ENCODE measurements around the gene IFNA1.
"Not testable (repeated sequence)": the region's sequence is repeated elsewhere in the genome, so short reads cannot be mapped to it uniquely, and the experiment has no call there.

Gene IFNA1

GRCh38 chr9:21449312-21449711 lies 9.1 kb downstream of the IFNA1 start:
- DNase-seq (ENCODE audit: low read depth), result not testable (repeated sequence)

- no peak for DNase-seq (ENCODE audit: low read depth)
These were observed 10.6 kb downstream of the IFNA1 start for GRCh38 chr9:21450733-21451394.

GRCh38 chr9:21452681-21453080 lies 12.4 kb downstream of the IFNA1 start:
- no peak for DNase-seq (ENCODE audit: low read depth)

GRCh38 chr9:21454149-21454548 lies 13.9 kb downstream of the IFNA1 start:
- DNase-seq (ENCODE audit: low read depth), result no peak

- no peak for DNase-seq (ENCODE audit: low read depth)
These were observed 15.1 kb downstream of the IFNA1 start for GRCh38 chr9:21455320-21455719.

GRCh38 chr9:21461377-21461776 lies 21.1 kb downstream of the IFNA1 start:
- DNase-seq (ENCODE audit: low read depth), result no peak

- DNase-seq (ENCODE audit: low read depth), result no peak
These were observed 24.9 kb downstream of the IFNA1 start for GRCh38 chr9:21465138-21465537.

- DNase-seq (ENCODE audit: low read depth), result no peak
These were observed 25.8 kb downstream of the IFNA1 start for GRCh38 chr9:21465859-21466518.

- no peak for DNase-seq (ENCODE audit: low read depth)
These were observed 29.9 kb downstream of the IFNA1 start for GRCh38 chr9:21470126-21470525.

- DNase-seq (ENCODE audit: low read depth), result no peak
These were observed 33.0 kb downstream of the IFNA1 start for GRCh38 chr9:21473236-21473635.

GRCh38 chr9:21477466-21477865 lies 37.2 kb downstream of the IFNA1 start:
- no peak for DNase-seq (ENCODE audit: low read depth)

- DNase-seq (ENCODE audit: low read depth), result no peak
These were observed 39.0 kb downstream of the IFNA1 start for GRCh38 chr9:21479152-21479702.

GRCh38 chr9:21481470-21482056 lies 41.3 kb downstream of the IFNA1 start:
- DNase-seq (ENCODE audit: low read depth), result no peak

GRCh38 chr9:21482213-21482612 lies 42.0 kb downstream of the IFNA1 start, which contains the start of gene IFNE:
Gene IFNE (minus strand): TSS chr9:21482313. CDS start chr9:21481694, 619 bp downstream.
- no peak for DNase-seq (ENCODE audit: low read depth)
